Muscle of back (tissue), 11 donors: Measurements from ENCODE around the gene CASZ1. TPM values are rescaled to one million over a fixed set of nuclear protein-coding genes. Genes with fewer than 3 reads are reported as not detected.

ENCODE experiments used
- DNase-seq, 3 donors: peaks; one replicate each; pipeline versions ENCODE4 v3.0.0 to v3.0.0-alpha.2; 2013
- polyA plus RNA-seq, 10 donors: library from polyadenylated mRNA; unstranded; fragments of 120-200 nt; gene quantifications; one replicate each; pipeline ENCODE4 v1.2.1, GENCODE V29; 2013; ENCODE audit not compliant: insufficient read length in 10 of 10

Gene CASZ1
- polyA plus RNA-seq, 10 donors, result 28.3 to 57.9 (median 43.4) TPM

DNA sequence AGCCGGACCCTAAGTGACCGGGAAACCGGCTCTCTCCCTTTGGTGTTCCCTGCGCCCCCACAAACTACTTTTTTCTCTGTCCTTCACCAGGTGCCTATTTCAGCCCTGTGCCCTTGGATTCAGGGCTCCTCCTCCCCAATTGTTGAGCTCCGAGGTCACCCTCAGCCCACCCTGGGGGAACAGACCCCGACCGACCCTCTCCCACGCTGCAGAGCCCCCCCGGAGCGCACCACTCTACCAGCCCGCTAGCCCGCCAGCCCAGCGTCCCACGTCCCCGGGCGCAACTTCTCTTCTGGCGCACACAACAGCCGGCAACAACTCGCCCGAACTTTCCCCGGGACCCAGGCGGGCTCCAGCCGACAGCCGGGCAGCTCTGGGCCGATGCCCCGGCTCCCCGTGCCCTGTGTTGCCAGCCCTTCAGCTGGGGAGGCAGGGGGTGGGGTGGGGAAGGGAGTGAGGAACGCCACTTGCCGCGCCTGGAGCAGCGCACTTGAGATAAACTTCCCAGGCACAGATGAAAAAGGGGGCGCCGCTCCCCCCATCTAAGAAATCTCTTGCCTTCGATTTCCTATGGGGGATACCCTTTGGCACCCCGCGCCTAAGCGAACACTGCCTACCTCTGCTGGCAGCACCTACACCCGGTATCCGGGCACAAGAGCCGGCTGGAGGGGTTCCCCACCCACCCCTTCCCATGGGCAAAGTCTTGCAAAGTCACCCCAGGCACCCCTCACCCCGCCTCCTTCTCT is 997 bp downstream of the CASZ1 start:
- peak in 1 of 3 donors; percentile 63 for DNase-seq

DNA sequence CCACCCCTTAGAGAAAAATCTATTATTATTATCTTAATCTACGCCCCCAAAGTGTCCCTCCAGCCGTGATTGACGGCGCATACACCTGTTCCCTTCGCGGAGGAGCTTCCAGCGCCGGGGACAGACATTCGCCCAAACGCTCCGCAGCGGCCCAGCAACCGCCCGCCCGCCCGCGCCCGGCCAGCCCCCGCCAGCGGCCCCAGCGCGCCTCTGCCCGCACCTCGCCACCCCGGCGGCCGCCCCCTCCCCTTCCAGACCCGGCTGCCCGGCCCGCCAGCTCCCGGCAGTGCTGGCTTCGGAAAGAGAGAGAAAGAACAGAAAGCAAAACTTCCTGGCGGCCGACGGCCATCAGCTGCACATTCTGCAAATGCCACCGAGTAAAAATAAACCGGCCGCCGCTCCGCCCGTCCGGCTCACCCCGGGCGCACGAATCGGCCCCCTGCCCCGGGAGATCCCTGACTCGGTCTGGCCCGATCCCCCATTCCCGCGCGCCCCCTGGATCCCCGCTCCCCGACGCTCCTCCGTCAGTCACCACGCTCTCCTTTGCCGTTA is 1.6 kb downstream of the CASZ1 start:
- peak; percentile 46 to 60 (median 49) for DNase-seq

DNA sequence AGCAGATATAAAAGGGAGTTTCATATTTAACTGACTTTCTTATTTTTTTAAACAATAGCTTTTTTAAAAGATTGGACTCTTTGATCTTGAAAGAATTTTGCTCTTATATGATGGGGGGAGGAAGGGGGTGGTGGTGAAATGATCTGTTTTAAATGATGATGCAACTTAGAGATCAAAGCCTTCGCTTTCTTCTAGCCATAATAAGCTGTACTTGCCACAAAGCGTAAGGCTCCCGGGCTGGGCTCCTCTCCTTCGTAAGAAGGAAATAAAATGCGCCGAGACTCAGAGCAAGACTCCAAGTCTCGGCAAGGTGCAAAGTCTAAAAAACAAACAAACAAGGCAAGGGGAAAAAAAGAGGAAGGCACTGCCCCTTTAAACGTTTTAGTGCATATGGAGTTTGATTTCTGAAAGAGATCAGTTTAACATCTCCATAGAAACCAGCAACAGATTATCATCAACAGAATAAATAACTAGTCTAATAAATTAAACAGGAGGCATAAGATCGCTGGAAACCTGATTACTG is 3.3 kb downstream of the CASZ1 start:
- peak in 1 of 3 donors; percentile 50 for DNase-seq

DNA sequence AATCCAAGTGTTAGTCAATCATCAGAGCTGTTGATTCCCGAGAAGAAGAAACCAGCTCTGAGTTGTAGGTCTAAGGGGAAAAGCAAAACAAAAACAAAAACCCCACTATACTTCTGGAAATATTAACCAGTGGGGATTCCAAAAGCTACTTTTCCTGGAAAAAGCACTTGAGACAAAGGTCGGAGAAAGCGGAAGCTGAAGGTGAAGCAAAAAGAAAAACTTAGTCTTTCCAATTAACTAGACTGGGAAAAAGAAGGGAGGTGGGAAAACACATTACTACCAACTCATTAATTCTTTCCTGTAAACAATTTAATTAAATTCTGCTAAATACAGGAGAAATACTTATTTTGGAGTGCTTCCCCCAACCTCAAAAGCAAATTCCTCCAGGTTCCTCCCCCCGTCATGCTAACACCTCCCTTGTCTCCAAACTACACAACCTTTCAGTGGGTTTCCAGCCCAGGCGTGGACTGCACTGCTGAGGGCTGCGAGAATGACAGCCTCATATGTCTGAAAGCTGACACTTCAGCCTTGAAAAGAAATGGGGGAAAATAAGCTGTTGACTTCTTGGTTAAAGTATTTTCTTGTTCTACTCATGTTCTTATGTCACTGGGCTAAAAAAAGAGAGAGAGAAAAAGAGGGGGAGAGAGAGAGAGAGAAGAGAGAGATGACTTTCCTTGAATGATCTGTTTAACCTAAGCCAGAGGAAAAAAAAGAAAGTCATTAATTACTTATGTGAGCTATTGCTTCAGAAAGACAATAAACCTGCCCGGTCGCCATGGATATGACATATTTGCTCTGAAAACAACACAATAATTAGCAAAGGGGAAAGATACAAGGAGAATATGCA is 5.1 kb downstream of the CASZ1 start:
- no peak for DNase-seq

DNA sequence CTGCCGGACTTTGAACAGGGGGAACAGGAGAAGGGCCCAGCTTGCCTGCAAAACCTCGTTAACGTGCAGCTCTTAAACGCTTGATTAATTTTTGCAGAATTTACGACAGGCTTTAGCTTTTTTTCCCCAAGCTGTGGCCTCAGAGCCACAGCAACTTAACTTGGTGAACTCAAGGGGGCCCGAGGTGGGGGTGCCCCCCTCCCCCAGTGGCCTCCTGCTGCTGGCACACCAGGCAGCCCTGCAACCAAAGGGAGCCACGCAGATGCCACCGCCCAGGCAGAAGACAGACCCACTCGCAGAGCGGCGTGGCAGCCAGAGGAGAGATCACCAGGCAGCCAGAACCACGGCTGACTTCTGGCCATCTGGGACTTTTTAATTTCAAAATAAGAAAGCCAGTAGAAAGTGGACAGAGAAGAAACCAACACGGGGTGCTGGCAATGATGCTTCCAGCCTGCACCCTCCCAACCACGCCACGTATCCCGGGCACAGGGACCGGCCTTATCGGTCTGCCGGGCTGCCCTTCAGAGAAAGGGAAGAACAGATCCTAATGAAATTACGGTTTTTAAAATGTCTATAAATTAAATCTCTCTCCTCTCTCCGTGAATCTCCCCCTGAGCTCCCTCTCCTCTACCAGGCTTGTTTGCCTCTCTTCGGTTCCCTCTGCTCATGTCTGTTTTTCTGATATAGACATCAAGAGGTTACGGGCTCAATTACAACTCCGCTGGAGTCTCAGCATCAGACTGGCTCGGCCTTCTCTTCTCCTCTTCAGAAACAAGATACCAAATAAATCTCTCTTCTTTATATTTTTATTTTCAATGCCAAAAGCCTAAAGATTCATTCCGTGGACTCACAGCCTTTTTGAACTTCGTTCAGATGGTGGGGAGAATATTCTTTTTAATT is 6.4 kb downstream of the CASZ1 start:
- DNase-seq, result no peak

DNA sequence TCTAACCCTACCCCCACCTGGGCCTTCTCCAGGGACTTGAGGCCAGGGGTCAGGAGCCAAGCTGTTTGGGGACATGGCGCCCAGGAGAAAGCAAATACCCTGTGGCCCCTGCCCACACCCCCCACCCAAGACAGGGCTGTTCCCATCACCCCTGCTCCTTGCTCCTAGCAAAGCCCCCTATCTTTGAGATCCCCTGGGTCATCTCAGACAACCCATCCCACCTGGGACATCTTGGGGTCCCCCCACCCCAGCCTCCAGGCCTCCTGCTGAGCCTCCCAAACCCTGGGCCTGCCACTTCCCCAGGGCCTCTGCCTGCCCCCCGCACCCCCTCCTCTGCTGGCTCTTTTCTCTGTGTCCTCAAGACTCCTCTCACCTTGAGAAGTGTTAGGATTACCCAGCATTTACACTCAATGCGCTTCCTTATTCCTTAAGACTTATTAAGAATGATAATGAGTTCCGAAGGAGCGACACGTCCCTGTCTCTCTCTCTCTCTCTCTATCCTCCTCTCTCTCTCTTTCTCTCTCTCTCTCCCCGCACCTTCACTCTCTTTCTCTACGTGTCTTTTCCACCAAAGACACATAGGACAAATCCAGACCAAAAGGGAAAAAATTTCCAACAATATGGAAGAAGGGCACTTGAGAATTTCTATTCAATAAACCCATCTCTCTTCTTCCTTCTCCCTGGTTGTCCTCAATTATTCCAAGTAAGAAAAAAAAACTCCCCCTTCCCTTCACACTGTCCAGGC is 7.2 kb downstream of the CASZ1 start:
- no peak for DNase-seq

DNA sequence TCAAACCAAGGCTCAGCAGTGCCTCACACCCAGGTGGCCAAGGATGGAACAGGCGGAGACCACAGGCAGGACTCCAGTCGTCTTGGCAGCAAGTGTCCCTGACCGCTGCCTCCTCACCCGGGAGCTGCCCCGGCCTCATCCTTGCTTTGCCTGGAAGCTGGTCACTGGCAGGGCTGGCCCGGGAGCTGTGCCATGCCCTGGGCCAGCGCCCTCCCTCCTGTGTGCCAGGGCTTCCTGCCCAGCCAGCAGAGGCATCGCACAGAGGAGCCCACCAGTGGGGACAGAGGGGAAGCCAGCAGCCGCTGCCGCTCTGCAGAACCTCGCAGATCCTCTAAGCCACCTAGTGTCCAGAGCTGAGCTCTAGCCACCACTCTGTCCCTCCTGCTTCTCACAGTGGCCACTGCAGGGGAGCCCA is 7.8 kb downstream of the CASZ1 start:
- peak in 1 of 3 donors; percentile 66 for DNase-seq

DNA sequence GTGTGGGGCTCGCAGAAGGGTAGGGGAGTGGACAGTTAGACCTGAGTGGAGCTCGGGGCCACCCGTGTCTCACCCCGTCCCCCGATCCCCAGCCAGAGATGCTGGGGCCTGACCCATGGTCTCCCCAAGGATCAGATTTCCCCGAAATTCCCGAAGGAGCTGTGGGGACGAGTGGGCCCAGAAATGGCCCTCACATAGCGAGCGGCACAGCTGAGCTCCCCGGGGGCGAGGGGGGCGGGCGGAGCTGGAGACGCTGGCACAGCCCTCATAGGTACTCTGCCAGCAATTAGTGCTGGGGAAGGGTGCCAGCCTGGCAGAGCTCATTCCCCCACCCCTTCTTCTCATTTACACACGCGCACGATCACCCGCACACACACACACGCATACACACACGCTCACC is 9.2 kb downstream of the CASZ1 start:
- no peak for DNase-seq

DNA sequence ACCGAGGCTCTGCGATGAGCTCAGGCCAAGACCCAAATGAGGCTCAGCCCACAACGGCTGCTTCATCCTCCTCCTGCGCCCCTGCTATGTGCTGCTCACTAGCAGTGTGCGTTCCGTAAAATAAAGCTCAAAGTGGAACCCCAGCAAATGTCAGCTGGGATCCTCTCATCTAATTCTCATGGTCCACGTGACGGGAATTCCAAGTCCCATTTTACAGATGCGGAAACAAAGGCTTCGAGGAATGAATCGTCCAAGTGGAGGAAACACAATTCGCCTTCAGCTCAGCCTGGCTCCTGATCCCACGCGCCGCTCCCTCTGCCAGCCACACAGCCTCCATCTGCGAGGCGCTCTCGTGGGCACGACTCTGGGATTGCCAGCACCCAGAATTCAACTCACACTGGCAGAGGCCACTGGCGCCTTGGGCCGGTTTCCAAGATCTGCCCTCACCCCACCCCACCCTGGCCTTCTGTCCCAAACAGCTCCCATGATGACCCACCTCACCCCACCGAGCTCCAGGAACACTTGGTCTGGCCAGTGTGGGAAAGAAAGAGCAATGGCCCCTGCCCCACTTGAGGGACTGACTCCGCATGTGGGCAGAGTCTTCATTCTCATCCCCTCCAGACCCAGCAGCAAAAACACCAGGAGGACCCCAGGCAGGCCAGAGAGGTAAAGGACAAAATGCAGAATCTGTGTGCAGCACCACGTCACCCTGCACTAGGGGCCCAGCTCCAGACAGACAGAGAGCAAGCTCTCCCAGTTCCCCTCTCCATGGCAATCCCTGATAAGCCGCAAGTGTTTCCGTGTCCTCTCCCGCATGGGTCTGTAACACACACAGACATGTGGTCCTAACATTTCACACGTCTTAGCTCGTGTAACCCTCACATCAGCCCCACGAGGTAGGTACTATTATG is 10.5 kb downstream of the CASZ1 start:
- DNase-seq, result no peak

DNA sequence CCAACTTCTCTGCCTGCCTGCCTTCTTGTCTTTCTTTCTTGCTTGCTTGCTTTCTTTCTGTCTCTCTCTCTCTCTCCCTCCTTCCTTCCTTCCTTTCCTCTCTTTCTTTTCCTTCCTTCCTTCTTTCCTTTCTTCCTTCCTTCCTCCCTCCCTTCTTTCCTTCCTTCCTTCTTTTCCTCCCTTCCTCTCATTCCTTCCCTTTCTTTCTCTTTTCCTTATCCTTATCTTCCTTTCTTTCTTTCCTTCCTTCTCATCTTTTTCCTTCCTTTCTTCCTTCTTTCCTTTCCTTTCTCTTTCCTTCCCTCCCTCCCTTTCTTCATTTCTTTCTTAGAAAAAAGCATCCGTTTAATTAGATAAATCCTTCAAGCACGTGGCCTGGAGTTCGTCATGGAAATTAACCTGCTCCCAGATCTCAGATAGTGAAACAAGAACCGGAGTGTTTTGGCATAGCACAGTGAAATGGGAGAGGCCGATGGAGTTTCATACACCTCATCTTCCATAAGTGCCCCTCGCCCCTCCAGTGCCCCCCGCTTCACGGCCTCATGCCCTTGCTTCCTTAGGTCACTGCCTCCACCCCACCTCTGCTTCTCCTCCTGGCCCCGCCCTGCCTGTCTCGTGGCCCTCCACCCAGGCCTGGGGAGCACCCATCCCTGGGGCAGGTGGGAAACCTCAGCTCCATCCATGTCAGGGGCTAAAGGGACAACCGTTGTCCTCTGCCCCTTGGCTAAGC is 11.3 kb downstream of the CASZ1 start:
- no peak for DNase-seq

DNA sequence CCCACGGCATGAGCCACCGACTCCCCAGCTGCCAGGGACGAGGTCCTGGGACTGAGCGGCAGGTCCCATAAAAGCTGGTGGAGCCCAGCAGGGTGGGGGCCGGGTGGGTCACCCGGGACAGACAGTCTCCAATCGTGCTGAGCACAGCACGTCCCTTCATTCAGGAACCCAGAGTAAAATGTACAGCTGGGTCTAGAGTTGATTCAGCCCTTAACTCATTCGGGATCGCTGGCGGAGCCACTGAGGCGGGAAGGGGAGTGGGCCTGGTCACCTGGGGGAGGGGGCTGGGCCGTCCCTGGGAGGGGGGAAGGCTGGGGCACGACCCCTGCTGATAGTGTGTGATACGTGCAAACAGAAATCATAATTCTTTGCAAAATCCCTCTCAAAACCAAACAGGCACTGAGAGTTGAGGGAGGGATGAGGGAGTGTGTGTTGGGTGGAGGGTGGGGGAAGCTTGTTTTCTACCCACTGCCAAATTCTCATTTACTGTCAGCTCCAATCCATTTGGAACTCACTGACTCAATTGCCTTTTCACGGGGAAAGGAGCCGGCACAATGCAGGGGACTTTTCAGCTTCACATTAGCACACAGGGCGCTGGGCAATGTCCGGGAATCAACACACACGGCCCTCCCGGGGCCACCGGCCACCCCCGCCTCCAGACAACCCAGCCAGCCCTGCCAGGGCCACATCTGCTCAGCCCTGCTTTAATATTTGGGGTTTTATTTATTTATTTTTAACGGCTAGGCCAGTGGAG is 13.8 kb downstream of the CASZ1 start:
- DNase-seq, result no peak

DNA sequence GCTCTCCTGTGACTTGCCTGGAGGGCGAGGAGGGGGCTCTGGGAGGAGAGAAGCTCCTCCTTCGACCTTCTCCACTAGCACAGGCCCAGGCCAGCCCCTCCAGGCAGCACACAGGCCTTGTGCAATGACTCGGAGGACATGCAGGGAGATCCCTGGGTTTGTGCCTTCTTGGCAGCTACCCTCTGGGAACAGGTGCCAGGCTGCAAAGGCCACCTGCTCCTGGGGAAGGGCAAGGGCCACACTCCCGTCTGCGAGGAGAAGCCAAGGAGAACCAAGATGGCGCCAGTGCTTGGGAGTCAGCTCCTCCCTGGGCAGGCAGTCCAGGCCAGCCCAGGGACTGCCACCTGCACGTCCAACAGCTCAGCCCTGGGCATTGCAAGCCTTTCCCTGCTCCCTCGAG is 15.3 kb downstream of the CASZ1 start:
- no peak for DNase-seq

DNA sequence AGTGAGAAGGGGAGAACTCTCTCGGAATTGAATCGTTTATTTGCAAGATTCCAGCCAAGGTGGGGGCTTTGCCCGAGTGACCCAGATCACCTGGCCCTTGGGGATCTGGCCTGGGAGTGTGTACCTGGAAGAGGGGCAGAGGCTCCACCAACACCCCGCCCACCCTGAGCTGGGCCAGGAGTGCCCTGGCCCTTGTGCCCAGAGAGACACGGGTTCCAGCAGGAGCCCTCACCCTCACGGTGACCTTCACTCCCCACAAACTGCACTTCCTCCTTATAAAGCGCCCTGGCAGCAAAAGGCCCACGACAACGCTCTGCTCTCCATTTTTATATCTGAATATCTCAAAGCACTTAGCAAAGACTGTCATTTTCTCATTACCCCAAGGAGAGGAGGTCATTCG is 16.6 kb downstream of the CASZ1 start:
- DNase-seq, result no peak

DNA sequence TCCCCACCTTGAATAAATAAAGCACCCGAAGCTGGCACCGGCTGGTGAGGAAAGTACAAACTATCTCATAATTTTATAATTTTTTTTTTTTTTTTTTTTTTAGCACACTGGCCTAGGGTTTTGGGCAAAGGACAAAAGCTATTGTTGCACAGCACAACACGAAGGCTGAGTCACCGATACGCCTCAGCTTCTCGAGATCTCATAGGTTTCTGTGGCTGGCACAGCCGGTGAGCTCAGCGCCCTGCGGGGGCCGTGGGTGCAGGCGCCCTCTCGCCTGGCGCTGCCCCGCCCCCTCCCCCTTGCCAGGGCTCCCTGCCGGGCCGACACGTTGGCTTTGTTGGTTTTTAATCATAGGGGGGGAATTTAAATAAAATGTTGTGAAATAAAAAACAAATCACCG is 17.2 kb downstream of the CASZ1 start:
- no peak for DNase-seq

DNA sequence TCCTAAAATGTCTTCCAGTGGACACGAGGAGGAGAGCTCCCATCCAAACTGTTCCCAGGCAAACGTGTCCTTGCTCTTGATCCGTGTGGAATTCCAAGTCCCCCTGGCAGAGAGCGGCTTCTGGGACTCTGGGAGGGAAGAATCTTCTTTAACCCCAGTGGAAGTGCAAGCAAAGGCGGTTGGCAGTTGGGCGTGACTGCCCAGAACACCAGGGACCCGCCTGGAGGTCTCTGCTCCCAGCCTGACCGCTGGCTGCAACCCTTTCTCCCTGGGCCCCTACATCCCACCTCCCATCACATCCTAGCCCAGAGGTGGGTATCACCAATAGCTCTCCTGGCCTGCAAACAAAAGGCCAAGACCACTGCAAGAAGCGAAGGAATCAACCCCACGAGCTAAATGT is 17.8 kb downstream of the CASZ1 start:
- no peak for DNase-seq

DNA sequence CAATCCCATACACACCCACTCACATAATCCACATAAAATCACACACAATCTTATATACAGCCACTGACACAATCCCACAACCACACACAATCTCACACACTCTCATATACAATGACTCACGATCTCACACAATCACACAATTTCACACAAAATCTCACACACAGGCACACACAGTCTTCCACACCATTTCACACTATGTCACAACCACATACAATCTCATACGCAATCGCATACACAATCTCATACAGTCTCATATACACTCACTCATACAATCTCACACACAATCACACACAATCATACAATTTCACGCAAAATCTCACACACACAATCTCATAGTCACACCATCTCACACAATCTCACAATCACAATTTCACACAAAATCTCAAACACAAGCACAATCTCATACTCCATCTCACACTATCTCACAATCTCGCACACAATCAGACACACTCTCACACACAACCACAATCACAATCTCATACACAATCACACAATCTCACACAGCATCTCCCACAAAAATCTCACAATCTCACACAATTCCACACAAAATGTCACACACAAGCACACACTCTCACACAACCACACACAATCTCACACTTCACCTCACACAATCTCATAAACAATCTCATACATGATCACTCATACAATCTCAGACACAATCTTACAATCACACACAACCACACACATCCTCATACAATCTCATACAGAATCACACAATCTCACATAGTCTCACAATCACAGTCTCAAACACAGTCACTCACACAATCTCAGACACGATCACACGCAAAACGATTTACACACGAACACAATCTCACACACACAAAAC is 18.5 kb downstream of the CASZ1 start:
- no peak for DNase-seq

DNA sequence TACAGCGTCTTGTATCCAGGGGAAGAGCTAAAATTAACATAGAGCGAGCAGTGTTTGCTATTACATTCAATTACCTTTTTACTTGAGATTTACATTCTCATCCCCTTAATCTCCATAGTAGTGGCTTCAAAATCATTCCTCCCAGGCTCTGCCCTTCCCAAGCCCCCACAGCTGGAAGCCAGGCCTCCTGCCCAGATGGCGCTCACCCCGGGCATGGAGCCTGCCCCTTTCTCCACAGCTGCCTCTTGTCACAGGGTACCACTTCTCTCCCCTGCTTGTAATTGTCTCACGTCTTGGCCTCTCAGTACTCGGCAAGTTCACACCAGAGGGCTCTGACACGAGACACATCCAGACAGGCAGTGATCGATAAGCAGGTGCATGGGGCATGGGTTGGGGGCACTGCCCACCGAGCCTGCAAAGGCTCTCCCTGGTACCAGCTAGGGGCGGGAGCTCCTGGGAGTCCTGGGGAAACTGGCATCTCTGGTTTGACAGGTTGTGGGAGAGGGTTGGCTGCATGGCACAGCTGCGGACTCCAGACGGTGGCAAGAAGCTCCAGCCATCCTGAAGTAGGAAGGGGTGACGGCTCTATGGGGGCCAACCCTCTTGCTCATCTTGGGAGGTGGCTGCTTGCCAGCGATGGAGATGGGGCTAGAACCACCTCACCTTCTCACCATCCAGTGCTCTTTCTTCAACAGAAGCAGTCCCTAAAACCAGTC is 20.1 kb downstream of the CASZ1 start:
- DNase-seq, result no peak
